Measurements from ENCODE around the gene HCN3.

GRCh38 chr1:155294520-155295182 lies 17.4 kb downstream of the HCN3 start:
- TF ChIP-seq, protein P1, sequence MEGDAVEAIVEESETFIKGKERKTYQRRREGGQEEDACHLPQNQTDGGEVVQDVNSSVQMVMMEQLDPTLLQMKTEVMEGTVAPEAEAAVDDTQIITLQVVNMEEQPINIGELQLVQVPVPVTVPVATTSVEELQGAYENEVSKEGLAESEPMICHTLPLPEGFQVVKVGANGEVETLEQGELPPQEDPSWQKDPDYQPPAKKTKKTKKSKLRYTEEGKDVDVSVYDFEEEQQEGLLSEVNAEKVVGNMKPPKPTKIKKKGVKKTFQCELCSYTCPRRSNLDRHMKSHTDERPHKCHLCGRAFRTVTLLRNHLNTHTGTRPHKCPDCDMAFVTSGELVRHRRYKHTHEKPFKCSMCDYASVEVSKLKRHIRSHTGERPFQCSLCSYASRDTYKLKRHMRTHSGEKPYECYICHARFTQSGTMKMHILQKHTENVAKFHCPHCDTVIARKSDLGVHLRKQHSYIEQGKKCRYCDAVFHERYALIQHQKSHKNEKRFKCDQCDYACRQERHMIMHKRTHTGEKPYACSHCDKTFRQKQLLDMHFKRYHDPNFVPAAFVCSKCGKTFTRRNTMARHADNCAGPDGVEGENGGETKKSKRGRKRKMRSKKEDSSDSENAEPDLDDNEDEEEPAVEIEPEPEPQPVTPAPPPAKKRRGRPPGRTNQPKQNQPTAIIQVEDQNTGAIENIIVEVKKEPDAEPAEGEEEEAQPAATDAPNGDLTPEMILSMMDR (IDR thresholded peaks at IDR 0.05): no peak
- no peak for TF ChIP-seq POLR2AphosphoS5 (IDR thresholded peaks at IDR 0.05)
- TF ChIP-seq POLR2A (IDR thresholded peaks at IDR 0.05): no peak
